IPS-11a (cell line): ENCODE data around the gene YBX1.

Experiments
- H3K4me3 ChIP-seq: one replicate; pipeline ENCODE4 v1.5.1; 2013; ENCODE audit warnings: low read depth, low read length, control low read depth

The YBX1 gene

DNA sequence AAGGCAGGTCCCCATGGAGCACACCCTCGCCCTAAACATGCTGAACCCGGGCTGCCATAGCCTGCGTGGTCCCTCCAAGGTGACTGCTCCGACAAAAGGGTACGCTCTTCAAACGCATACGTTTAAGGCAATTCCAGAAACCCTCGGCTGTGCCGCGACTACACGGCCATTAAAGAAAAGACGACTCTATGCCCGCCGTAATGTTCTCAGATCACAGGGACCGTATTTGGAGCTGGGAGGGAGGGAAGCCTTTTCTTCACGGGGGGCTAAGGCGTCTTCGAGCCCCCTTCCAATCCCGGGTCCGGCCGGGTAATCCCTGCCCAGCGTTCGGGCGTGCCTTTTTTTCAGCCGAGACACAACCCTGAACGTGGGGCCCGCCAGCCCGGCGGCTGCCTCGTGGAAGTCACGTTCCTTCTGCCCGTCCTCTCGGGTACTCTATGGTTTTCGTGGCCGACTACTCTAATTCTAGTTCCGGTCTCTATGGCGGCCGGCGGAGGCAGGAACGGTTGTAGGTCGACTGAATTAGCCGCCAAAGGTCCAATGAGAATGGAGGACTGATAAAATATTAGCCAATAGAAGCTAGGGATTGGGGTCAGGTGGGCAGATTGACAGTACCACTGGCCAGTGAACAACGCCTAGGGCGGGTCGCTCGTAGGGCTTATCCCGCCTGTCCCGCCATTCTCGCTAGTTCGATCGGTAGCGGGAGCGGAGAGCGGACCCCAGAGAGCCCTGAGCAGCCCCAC is at the start of gene YBX1:
YBX1 (plus strand) TSS at position 678 of the 743 bp plus-strand sequence. CDS start 148 bp downstream, outside the sequence.
- H3K4me3 ChIP-seq: peak within 1 kb of the TSS; percentile 93

DNA sequence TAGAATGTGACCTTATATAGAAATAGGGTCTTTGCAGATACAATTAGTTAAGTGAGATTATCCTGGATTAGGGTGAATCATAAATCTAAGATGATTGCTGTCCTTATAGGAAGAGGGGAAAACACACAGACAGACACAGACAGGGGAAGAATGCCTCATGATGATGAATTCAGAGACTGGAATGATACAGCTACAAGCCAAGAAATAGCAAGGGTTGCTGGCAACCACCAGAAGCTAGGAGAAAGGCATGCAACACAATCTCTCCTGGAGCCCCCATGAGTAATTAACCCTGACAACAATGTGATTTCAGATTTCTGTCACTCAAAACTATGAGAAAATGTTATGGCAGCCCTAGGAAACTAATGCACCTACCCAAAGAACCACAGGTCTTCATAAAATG is 43.1 kb upstream of the YBX1 start:
- H3K4me3 ChIP-seq: no peak overlapping the region

DNA sequence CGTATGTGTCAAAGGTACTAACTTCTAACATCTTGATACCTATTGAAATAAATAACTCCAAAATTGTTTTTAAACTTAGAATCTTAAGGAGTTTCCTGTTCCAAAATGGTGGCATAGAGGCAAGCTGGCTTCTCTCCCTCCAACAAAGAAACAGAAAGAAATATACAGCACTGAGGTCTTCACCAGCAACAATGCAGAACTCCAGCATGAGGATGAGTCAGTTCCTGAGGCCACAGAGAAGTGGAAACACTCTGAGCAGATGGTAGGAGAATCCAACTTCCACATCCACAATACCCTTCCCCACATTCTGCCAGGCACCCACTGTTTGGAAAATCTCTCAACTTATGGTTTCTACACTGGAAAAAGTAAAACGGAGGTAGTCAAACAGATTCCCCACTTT is 36.2 kb upstream of the YBX1 start:
- no peak overlapping the region for H3K4me3 ChIP-seq

DNA sequence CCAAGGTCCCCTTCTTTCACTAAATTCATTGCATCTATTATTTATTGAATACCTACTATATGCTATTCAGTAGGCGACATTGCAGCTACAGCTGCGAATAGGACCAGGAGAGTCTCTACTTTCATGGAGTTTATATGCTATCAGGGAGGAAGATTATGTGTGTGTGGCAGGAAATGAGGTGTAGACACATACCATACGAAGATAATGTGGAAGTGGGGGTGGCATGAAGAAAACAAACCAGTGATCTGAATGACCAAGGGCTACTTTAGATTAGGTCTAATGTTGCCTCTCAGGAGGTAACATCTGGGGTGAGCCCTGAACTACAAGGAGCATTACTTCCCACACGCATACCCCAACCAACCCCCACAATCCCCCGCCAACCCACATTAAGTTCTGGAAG is 25.0 kb upstream of the YBX1 start:
- no peak overlapping the region for H3K4me3 ChIP-seq

DNA sequence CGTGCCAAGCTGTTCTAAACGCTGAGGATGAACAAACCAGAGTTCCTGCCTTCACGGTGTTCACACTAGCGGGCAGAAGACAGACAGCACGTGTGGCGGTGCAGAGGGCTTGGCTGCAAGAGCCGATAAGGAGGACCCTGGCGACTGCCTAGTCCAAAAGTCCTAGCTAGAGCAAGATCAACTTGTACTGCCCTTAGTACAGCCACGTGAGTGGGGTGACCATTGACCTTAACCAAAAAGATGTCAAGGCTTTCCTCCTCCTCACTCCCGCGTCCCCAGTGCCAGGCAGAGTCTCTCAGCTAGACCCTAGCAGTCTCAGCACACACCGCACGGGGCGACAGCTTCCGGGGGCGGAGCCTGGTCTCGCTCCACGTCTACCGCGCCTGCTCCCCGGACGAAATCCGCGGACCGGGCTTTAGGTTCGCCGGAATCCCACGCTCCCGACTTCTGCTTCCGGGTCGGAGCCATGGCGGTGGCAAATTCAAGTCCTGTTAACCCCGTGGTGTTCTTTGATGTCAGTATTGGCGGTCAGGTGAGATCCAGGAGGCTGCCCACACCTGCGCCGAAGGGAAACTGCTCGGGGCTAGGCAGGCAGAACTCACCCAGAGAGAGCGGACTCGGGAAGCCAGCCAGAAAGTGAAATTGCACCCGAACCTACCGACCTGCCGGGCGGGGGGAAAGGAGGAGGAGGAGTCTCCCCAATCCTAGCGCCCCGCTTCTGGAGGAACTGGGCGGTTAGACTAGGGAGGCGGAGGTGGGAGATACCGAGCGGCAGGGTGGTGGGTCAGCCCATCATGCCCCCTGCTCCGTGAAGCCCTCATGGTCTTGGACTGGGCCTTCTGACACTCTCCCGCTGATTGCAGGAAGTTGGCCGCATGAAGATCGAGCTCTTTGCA is 24.0 kb upstream of the YBX1 start, which contains the start of gene PPIH:
PPIH (plus strand) TSS at position 443 of the 896 bp plus-strand sequence; CDS start at position 467, 24 bp downstream.
- peak within 1 kb of the TSS; percentile 99 for H3K4me3 ChIP-seq

DNA sequence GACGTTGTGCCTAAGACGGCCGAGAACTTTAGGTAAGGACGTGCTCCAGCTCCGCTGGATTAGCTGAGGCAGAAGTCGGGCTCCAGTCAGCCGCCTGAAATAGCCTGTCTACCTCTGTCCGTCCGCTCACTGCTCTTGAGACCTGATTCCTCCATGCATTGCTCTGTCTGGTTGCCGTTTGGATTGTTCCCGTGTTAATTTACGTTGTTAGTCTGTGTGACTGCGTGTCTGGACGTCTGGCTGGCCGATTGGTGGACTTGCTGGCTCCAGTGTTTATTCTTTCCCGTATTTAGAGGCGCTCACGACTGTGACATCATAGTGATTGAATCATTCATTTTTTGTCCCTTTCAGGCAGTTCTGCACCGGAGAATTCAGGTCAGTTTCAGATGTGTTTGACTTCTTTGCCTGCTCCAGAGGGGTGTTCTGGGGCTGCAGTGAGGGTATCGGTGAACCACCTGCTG is 23.3 kb upstream of the YBX1 start:
- peak overlapping the region; percentile 99 for H3K4me3 ChIP-seq

DNA sequence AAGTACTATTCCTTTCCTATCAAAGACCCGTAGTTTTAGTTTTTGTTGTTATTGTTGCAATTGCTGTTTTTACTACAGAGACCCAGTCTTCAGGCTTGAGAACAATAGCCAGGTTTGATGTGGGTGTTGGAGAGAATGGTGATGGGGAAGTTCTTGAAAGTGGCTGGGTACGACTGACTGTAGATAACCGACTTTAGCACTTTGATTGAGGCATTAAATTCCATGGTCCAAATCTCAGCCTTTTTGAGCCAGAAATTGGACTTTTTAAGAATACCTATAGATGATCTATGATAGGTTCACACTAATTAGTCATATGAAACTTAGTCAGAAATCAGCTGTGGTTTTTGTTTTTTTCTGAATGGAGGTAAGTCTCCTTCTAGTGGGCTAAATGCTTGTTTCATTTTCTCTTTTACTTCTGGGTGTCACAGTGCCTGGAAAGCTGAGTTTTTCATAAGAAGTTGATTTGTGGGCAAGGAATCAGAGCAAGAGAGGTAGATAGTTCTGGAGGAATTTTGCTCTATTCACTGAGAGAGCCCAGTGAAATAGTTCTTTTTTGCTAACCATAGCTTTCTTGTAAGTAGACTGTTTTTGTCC is 21.2 kb upstream of the YBX1 start:
- no peak overlapping the region for H3K4me3 ChIP-seq

DNA sequence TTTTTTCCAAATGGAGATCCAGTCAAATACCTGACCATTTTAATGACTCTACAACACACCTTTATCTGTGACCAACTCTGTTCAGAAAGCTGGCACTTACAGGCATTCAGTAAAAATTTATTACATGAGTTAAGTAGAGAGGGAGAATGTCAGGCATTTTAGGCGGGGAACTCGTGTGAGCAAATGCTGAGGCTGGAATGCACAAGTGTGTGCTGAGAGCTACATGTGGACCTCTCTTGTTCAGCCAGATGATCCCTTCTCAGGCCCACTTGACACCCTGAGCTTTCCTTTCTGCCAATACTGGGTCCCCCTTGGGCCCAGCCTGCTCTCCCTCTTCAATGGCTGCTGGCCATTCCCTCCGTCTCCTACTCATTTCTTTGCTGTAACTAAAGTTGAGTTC is 12.3 kb upstream of the YBX1 start:
- no peak overlapping the region for H3K4me3 ChIP-seq

DNA sequence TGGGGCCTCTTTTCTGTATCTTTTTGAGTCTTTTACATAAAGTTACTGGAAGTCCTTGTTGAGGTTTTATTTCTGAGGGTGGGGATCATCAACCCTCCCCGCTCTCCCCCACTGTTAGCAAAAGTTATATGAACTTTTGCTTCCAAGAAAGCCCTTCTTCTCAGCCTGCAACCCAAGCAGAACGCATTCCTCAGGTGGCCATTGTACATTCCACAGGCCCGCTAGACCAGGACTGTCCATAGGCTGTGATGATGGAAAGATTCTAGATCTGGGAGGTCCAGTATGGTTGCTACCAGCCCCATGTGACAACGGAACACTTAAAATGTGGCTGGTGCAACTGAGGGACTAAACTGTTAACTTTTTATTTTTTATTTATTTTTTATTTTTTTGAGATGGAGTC is 11.8 kb upstream of the YBX1 start:
- no peak overlapping the region for H3K4me3 ChIP-seq

DNA sequence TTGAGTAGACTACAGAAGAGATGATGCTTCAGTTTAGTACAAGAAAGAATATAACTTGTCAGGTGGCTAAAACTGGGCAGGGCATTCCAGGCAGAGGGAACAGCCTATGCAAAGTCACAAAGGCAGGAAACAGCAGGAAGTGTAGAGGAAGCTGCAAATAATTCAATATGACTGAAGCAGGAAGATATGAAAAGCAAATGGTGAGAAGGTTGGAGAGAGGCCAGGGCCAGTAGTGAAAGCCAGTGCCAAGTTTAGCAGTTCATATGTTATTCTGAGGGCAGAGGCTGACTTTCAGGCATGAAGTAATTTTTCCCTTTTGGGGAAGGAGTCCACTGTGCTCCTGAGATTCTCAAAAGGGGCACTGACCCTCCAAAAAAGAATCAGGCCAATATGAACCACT is 8.0 kb upstream of the YBX1 start:
- no peak overlapping the region for H3K4me3 ChIP-seq

DNA sequence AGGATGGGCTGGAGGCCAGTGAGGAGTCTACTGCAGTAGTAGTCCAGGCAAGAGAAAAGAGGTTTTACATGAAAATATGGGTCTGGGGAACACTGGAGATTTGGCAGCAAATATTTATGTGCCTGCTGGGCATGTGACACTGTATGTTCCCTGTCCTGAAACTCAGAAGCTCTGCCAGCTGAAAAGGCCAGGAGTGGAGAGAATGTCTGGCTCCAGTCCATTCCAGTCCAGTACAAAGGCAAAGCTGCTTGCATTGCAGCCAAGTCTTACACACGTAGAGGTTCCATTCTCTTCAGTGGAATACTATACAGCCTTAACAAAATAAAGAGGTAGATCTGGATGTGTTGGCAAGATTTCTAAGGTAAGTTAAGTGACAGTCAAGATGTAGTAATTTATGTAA is 7.5 kb upstream of the YBX1 start:
- no peak overlapping the region for H3K4me3 ChIP-seq

DNA sequence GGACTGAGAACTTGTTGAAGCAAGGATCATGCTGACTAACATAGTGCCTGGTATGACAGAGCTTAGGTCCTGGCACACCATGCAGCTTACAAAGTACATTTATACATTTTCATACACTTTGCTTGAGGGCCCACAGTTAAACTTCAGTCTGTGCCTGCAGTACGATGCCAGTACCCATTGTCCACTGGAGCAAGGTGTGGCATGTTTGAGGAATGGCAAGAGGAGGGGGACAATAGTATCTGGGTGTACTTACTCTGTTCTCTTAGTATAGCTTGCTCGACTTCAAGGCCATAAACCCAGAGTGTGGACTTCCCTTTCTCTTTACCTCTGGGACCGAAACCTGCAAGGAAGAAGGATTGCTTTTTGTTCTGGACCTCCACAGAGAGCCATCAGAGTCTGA is 6.8 kb upstream of the YBX1 start:
- H3K4me3 ChIP-seq: no peak overlapping the region

DNA sequence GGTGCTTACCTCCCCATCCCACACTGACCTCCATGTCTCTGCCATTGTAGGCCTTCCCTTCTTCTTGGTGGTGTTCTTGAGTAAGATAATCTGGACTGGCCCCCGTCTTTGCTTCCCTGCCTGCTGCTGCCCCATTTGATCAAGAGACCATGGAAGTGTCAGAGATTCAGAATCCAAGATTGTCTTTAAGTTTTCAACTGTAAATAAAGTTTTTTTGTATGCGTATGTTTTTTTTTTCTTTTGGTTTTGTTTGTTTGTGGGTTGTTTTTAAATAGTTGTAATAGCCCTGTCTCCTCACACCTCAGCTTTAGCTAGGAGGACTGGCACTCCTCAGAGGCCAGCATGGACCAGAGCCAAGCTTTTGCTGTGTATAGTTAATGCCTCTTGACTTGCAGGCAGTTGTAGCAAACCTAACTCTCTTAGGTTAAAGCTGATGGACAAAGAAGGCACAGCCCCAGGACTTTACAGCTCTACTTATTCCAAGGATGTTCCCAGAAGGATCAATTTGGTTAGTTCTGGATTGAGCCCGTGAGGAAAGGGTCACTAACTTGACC is 5.6 kb upstream of the YBX1 start:
- no peak overlapping the region for H3K4me3 ChIP-seq

DNA sequence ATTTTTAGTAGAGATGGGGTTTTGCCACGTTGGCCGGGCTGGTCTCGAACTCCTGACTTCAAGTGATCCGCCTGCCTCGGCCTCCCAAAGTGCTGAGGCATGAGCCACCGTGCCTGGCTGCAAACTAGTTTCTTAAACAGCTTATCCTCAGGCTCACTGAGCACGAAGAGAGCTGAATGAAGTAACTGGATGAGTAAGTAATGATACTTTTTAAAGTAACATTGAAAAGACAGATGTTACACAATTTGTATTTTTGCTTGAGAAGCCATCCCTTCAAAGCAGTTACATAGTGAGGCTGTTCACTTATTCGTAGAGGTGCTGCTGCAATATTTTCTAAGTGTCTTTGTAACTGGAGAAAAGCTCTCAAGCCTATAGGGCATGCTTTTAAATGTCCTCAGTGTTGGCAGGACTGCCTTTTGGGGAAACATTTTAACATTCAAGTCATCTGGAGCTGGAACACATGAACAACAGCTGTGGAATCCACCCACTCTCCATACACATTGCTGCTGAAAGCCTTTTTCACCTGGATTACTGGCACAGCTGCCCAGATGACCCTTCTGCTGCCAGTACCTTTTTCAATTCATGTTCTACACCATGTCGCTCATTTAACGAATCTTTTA is 2.7 kb upstream of the YBX1 start:
- no peak overlapping the region for H3K4me3 ChIP-seq

DNA sequence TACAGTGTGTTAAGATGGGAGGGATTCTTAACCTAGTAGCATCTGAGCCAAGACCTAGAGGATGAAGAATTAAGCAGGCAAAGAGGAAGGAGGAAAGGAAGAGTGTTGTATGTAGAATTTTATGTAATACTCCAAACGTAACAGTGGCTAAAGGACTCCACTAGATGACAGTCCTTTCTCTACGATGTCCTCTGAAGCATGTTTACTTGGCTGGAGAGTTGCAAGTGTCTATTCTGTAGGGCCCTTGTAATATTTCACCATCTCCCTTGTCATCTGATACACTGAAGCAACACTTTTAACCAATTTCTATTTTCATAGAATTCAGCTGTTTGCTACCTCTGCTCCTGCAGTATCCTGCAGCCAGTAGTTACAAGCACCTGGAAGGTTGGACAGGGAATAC is 2.2 kb upstream of the YBX1 start:
- H3K4me3 ChIP-seq: no peak overlapping the region

DNA sequence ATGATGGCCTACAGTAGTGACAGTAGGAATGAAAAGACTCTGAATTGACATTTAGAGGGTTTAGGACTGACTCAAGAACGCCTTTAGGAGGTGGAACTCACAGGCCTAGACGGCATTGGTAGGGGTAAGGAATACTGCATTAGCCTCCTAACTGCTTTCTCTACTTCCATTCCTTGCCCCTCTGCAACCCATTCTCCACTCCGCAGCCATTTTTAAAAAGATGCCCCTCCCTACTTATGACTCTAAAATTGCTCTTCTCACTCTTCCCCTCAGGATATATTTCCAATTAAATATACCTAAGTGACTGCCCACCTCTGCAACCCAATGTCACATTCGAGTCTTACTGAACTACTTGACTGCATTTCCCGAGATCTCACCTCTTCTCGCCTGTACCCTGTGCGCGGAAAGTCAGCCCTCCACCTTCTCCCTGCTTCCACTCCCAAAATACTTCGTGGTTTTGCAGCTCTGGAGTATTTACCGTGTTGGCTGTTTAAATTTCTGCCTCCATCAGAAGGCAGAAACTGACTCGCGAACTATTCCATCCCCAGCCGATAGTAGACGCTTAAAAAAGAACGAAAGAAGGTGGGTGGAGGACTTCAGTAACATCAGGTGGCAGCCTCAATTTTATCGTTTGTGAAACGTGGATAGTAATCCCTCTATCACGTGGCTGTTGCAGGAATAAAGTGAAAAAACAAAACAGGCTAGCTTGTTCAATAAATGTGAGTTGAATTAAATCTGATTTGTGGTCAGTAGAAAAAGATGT is 1.1 kb upstream of the YBX1 start:
- peak overlapping the region; percentile 91 for H3K4me3 ChIP-seq

DNA sequence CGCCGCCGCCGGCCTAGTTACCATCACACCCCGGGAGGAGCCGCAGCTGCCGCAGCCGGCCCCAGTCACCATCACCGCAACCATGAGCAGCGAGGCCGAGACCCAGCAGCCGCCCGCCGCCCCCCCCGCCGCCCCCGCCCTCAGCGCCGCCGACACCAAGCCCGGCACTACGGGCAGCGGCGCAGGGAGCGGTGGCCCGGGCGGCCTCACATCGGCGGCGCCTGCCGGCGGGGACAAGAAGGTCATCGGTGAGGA is 193 bp downstream of the YBX1 start:
- H3K4me3 ChIP-seq: peak overlapping the region; percentile 93

DNA sequence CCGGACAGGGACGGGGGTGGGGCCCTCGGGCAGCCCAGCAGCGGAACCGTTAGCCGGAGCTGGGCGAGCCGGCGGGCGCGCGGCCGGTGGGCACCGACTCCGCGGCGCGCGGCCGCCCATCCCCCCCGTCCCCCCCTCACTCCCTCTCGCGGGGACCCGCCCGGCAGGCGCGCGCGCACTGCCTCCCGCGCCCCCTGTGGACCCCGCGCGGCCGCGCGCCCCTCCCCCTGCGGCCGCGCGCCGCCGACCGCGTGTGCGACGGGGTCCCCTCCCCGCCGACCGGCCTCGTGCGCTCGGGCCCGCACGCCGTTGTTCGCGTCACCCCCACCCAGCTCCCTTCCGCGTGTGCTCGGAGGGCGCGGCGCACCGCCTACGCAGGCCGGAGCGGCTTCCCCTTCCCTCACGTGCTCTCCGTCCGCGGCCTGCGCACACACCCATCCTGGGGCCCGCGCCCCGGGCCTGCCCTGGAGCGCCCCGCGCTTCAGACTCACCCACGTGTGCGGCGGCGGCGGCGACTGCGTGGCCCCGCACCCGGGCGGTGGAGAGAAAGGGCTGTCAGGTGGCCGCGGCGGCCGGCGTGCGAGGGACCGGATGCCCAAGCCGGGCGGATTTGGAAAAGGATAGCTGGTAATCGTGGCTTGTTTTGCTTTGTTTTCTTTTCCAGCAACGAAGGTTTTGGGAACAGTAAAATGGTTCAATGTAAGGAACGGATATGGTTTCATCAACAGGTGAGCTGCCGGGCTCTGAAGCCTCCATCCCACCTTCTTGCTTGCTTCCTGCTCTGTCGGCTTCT is 717 bp downstream of the YBX1 start:
- peak overlapping the region; percentile 93 for H3K4me3 ChIP-seq

DNA sequence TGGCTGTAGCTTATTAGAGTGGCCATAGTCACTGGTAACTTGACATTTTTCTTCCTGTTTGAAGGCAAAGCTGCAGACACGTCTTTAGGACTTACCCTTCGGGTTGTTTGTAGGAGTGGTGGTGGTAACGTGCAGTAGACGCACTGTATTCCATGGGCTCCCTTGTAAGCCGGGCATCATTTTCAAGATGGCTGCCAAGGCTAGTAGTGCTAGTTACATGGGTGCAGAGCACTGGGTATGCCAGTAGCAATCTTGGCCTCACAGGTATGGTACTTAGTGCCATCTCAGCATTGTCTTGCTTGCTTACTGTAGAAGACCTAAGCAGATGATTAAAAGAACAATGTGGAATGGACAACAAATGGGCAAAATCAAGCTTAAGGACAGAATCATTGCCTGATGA is 1.9 kb downstream of the YBX1 start:
- peak overlapping the region; percentile 93 for H3K4me3 ChIP-seq

DNA sequence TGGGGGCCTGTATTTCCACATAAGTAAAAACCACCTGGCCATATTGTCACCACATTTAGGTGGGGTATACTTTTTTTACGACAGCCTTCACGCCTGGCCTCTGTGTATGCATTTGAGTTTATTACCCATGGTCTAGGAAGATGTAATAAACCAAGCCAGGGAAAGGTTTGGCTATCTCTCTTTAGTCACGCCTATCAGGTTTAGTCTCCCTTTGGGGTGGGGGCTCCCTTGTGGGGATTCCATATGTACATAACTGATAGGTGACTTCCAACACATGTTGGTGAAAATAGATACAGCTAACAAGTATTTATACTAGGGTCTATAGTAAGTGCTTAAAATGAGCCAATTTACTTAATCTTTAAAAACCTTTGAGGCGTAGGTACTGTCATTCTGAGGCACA is 4.2 kb downstream of the YBX1 start:
- H3K4me3 ChIP-seq: no peak overlapping the region
